Upper lobe of right lung (tissue), 1 donor: Measurements from ENCODE around the gene STK39. TPM values are rescaled to one million over a fixed set of nuclear protein-coding genes. Genes with fewer than 3 reads are reported as not detected.
A peak's percentile ranks its signal among the peaks of the same experiment; 100 is the strongest.

Experiments
- ATAC-seq: fragments of 200-7000 bp; cut with Tn5 transposase; one replicate; pipeline ENCODE4 v1.9.1; 2020; ENCODE audit warnings: mild to moderate bottlenecking, moderate library complexity
- DNase-seq: peaks from one replicate; pipeline ENCODE4 v3.0.0-alpha.2; 2020
- H3K27ac ChIP-seq: fragments of 200-600 bp; one replicate; pipeline ENCODE4 v1.8.0; 2022
- H3K27me3 ChIP-seq: fragments of 200-600 bp; one replicate; pipeline ENCODE4 v1.8.0; 2022; ENCODE audit warnings: mild to moderate bottlenecking
- H3K36me3 ChIP-seq: fragments of 200-600 bp; one replicate; pipeline ENCODE4 v1.8.0; 2022
- H3K4me1 ChIP-seq: fragments of 200-600 bp; one replicate; pipeline ENCODE4 v1.8.0; 2022
- H3K4me3 ChIP-seq: fragments of 200-600 bp; one replicate; pipeline ENCODE4 v1.8.0; 2022; ENCODE audit warnings: mild to moderate bottlenecking
- H3K9me3 ChIP-seq: fragments of 200-600 bp; one replicate; pipeline ENCODE4 v1.8.0; 2022
- intact Hi-C: fragments of 100-400 bp; cut with DNase I; formaldehyde crosslinking; loops from one replicate; pipeline ENCODE4 v1.11.0; 2022
- total RNA-seq: library from RNA; stranded (reverse); fragmentation: NEBNext Ultra II Directional; extraction: Animal tissue kit (Norgen Biotek cat#: 25700); gene quantifications from one replicate; pipeline ENCODE4 v1.2.1, GENCODE V29; 2021
- TF ChIP-seq, protein P1 (sequence below): fragments of 200-600 bp; IDR thresholded peaks from one replicate; pipeline ENCODE4 v1.8.0; 2022; ENCODE audit warnings: antibody characterized with exemption
- donor health status: DM: no; HTN: yes; CAD: no; lungs with severe emphysema.

STK39 gene
- total RNA-seq, 1 donor from 2014 or later, result 13.2 TPM

GRCh38 chr2:168208652-168209051, 38.7 kb downstream of the STK39 start:
- DNase-seq, result no peak
- H3K27ac ChIP-seq, result no peak overlapping the region
- no peaks in the 10 kb centered on the region for H3K9me3 ChIP-seq
- intact Hi-C loops, result no loop called here
- H3K36me3 ChIP-seq, result no peaks in the 10 kb centered on the region
- no peak overlapping the region for H3K4me3 ChIP-seq
- ATAC-seq, result no peak
- peaks cover 15% of the 10 kb centered on the region for H3K4me1 ChIP-seq
- no peaks in the 10 kb centered on the region for H3K27me3 ChIP-seq
- TF ChIP-seq, protein P1, sequence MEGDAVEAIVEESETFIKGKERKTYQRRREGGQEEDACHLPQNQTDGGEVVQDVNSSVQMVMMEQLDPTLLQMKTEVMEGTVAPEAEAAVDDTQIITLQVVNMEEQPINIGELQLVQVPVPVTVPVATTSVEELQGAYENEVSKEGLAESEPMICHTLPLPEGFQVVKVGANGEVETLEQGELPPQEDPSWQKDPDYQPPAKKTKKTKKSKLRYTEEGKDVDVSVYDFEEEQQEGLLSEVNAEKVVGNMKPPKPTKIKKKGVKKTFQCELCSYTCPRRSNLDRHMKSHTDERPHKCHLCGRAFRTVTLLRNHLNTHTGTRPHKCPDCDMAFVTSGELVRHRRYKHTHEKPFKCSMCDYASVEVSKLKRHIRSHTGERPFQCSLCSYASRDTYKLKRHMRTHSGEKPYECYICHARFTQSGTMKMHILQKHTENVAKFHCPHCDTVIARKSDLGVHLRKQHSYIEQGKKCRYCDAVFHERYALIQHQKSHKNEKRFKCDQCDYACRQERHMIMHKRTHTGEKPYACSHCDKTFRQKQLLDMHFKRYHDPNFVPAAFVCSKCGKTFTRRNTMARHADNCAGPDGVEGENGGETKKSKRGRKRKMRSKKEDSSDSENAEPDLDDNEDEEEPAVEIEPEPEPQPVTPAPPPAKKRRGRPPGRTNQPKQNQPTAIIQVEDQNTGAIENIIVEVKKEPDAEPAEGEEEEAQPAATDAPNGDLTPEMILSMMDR, result no peak

DNA sequence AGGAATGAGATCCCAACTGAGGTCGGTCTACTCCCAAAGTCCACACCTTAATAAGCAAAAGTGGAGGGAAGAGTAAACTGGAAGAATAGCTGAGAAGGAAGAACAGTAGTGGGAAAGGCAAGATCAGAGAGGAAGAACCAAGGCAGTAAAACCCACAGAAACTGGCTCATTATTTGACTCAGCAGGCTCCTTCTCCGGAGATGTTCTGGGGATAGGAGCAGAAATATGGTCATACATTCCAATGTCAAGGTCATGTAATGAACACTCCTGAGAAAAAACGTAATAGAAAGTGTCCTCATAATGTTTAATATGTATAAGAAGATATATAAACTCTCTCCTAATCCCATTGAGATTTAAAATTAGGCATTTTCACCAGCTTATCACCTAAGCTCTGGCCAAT, 39.5 kb downstream of the STK39 start:
- Histone ChIP-seq H3K9me3 (no peaks in the 10 kb centered on the region), H3K36me3 (no peaks in the 10 kb centered on the region), H3K4me3 (no peak overlapping the region), H3K27ac (no peak overlapping the region), H3K27me3 (no peaks in the 10 kb centered on the region), H3K4me1 (peaks cover 15% of the 10 kb centered on the region)
- TF ChIP-seq, protein P1, result no peak
- intact Hi-C loops, result no loop called here
- ATAC-seq (no peak), DNase-seq (no peak)

- no peaks in the 10 kb centered on the region for H3K36me3 ChIP-seq
- no peak overlapping the region for H3K4me3 ChIP-seq
- DNase-seq (no peak), ATAC-seq (peak; percentile 65)
- H3K4me1 ChIP-seq, result no peaks in the 10 kb centered on the region
- TF ChIP-seq, protein P1, result no peak
- intact Hi-C loops, result no loop called here
- H3K27me3 ChIP-seq, result no peaks in the 10 kb centered on the region
- H3K27ac ChIP-seq, result no peak overlapping the region
- H3K9me3 ChIP-seq, result no peaks in the 10 kb centered on the region
These were observed 43.4 kb downstream of the STK39 start for GRCh38 chr2:168203762-168204693.

DNA sequence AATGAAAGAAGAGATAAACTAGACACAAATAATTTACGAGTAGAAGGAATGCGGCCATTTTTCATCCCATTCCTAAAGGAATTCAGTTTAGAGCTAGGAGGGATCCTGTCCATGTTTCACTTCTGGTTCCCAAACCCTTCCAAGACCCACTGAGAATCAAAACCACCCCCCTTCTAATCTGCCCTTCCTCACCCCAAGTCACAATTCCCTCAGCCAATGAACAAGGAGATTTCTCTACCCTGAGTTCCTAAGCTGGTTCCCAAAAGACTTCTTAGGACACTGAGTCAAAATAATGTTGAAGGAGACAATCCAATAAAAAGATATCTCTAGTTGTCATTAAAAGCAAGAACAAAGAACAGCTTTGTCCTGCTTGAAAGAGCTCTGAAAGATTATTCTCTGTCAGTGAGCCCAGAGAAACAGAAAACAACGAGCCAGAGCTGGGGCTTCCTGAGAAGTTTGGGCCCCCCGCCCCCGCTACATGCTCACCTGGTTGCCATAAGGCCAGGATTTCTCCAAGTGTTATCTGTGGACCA, 45.7 kb downstream of the STK39 start:
- TF ChIP-seq, protein P1, result no peak
- intact Hi-C loops, result no loop called here
- Histone ChIP-seq H3K9me3 (no peaks in the 10 kb centered on the region), H3K4me3 (no peak overlapping the region), H3K4me1 (no peaks in the 10 kb centered on the region), H3K27me3 (no peaks in the 10 kb centered on the region), H3K36me3 (no peaks in the 10 kb centered on the region), H3K27ac (no peak overlapping the region)
- ATAC-seq, result no peak
- no peak for DNase-seq

GRCh38 chr2:168200930-168201583, 46.3 kb downstream of the STK39 start:
- Histone ChIP-seq H3K4me1 (no peaks in the 10 kb centered on the region), H3K27me3 (no peaks in the 10 kb centered on the region), H3K27ac (no peak overlapping the region), H3K9me3 (no peaks in the 10 kb centered on the region), H3K36me3 (no peaks in the 10 kb centered on the region), H3K4me3 (no peak overlapping the region)
- intact Hi-C loops, result no loop called here
- TF ChIP-seq, protein P1, result no peak
- DNase-seq, result no peak
- no peak for ATAC-seq
